LHCN-M2 (cell line): ENCODE data around the gene KCNMA1. TPM values are rescaled to one million over a fixed set of nuclear protein-coding genes. Genes with fewer than 3 reads are reported as not detected.

Experiments
- DNase-seq: peaks from one replicate; pipeline ENCODE4 v3.0.0-alpha.2; 2012; ENCODE audit warnings: low read depth
- total RNA-seq: library from RNA; depleted of rRNA; stranded (reverse); fragments of >200 nt; gene quantifications from 2 replicates; pipeline ENCODE4 v1.2.3, GENCODE V29; 2014

The KCNMA1 gene
- total RNA-seq, 1 experiment from 2014 or later, result 28.6 TPM

DNA sequence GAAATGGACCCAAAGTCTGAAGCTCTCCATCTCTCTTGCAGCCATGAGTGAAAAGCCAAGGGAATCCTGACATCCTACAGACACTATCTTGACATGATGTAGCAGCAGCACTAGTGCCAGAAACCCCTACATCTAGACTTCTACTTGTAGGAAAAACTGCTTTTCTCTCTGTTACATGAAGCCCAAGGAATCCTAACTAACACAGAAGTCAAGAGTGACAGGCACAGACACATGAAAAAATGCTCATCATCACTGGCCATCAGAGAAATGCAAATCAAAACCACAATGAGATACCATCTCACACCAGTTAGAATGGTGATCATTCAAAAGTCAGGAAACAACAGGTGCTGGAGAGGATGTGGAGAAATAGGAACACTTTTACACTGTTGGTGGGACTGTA, 297.7 kb downstream of the KCNMA1 start:
- DNase-seq, result peak; percentile 49

DNA sequence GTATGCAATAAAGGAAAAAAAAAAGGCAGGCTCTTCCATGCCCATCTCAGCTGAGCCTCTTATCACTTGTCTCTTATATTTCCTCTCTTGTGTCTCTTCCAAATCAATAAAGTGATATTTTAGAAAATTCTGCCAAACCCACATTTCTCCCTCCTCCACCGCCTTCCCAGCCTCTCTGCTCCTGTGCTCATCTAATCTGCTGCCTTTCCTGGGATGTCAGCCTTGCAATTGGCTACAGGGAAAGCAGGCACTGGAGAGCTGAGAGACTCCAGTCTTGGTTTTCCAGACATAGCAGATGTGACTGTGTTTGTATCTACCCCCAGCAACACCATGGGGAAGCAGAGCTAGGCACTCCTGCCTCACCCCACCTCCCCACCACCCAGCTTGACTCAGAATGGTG, 298.4 kb downstream of the KCNMA1 start:
- no peak for DNase-seq

DNA sequence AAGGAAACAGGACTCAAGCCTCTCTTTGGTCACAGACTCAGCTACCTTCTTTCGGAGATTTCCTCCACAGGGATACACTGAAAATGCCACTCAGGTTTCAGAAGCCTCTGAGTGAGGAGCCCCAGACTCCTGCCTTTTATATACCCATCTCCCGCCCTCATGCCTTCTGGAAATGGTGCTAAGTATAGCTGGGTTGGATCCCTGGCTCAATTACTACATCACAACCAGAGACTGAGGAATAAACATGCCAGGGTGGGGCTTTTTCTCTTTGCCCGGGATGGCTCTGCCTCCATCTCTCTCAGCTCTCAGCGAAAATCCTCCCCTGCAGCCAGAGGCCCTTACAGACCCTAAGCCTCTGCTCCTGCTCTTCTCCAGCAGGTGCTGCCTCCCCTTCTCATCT, 299.5 kb downstream of the KCNMA1 start:
- no peak for DNase-seq

DNA sequence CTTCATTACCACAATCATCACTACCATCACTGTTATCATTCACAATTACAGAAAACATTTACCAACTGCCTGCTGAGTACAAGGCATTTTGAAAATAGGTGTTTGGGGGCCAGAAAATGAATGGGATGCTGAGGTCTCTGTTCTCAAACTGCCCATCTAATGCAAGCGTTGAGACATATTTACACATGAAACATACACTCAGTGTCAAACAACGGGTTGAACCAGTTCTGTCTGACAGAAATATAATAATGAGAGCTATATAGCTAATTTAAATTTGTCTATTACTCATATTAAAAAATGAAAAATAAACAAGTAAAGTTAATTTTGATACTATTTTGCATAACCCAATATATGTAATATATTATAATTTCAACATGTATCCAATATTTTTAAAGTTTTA, 303.1 kb downstream of the KCNMA1 start:
- DNase-seq, result no peak

DNA sequence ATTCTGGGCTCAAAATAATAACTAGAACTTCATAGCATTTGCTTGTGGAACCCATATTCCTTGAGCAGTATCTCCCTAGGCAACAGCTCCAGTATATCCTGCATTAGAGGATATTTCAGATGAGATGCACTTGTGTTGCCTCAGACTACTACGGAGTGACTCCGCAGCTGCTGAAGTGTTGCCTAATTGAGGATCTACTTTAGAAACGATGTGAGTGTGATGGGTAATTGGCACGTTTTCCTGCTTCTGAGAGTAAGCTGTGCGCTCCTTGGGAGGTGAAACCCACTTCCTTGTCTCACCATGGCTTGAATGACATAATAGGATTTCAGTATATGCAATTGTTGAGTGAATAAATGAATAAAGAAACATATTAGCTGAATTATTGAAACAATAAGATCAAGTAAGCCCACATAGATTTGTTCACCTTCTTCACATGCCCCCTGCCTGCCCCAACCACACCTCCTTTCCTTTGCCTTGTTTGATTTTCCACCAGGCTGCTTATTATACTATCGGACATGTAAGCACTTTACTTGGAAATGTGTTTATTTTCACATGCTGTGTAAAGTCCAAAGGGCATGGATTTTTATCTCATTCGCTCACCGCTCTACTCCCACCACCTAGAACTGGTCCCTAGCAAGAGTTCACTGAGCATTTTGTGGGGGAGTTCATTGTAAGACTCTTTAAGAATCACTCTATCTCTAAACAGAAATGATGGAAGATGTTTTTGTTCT, 303.8 kb downstream of the KCNMA1 start:
- peak; percentile 64 for DNase-seq

DNA sequence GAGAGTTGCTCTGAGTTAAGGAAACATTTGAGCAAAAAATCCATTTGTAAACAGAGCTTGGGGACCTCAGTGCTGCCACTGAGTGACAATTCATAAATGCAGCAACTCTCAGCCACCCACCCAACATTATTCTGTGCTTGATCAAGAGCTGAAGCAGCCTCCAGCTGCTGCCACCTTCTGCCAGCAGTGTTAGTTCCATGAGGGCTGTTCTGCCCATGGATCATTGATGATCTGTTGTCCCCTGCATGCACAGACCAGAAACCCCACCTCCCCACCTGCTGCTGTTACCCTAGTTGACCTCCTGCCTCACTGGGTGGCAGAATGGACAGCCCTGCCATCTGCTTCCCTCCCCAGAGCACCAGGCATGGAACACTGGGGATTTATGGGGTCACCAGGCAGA, 305.4 kb downstream of the KCNMA1 start:
- DNase-seq, result peak; percentile 59

DNA sequence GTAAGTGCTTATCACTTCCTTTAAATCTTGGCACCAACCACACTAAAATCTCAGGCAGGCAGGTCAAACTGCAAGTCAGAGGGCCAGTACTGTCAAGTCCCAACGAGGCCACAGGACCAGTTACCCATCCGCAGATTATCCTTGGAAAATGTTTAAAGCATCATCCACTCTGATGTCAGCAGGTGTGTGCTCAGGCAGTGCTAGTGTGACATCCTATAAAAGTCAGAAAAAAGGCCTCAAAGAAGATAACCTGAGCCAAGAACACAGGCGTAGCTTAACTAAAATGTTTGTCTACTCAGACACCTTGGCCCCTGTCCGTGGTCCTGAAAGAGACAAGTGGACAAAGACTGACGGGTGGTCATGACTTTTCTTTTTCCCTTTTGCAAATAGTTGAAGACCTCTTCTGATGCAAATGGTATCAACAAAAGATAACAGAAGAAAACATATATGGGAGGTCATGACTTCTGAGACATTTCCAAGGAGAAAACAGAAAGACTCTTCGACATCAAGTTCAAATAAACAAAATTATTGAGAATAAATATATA, 309.3 kb downstream of the KCNMA1 start:
- DNase-seq, result peak; percentile 44

DNA sequence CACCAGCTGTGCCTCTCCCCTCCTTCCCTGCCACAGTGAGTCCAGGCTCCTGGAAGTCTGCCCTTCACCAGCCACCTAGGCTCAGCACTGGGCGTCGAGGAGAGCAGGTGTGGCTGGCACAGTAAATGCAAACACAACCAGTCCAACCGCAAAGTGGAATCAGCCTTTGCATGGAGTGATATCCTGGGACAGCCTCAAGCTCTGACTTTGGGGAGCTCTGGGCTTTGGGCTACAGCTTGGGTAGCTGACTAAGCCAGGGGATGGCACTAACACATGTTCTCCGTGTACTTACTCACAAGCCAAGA, 312.4 kb downstream of the KCNMA1 start:
- DNase-seq, result no peak

DNA sequence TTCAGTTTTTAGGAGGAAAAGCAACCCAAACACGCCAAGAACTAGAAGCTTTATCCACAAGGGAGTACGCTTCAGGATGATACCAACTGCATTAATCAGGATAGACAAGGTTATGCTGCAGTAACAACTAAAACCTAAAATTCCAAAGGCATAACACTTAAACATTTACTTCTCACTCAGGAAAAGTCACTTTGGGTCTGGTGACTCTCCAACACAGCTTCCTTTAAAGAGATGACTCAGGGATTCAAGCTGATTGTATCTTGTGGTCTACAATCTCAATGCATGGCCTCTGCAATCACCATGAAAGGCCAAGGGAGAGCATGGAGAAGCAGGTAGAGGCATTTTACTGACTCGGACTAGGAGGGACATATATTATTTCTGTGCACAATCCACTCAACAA, 315.8 kb downstream of the KCNMA1 start:
- no peak for DNase-seq

DNA sequence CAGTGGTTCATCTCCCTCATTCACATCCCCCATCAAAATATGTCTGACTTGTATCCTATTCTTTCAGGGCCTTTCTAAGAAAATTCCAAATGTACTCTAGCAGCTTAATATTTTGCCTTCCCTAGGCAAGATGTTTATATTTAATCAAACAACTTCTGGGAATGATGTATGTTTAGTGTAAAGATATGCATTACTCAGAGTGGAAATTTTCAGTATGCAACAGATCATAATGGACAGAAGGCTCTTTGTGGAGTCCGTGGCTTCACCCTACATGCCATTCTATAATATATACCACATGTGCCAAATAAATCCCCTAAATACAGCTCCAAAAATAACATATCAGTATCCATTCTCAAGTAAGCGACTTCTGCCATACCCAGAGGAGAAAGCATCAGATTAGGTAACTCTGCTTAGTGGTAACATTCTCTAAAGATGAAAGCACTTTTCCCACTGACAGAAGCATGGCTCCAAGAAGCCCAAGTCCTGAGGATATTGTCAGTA, 316.6 kb downstream of the KCNMA1 start:
- no peak for DNase-seq

DNA sequence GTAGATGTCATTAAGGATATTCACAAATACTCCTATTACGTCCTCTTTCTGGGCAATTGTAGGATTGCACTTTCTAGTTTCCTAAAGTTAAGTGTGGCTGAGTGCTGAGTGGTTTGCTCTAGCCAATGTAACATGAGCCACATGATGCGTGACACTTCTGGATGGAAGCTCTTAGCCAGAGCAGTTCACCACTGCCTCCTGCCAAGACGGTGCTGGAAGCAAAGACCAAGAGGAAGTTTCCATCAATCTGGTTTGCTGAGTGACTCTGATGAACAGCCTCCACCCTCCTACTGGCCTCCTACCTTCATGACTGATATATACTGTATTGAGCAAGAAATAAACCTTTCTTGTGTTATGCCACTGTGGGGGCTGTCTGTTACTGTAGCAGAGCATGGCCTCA, 318.1 kb downstream of the KCNMA1 start:
- no peak for DNase-seq

DNA sequence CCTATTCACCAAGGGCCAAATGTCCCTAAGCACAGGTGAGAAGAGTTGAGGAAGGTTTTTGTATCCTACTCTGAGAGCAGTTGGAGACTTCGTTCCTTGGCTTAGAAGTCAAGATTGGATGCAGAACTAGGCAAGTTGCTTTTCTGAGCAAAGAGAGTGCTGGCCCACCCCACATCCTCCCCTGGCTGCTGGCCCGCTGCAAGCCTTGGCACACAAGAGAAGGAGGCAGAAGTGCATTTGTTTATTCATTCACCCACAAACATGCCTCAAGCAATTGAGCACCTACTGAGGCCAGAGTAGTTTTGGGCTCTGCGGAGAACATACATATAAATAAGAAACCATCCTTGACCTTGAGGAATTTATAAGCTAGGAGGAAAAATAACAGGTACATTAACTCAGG, 318.9 kb downstream of the KCNMA1 start:
- DNase-seq, result no peak

DNA sequence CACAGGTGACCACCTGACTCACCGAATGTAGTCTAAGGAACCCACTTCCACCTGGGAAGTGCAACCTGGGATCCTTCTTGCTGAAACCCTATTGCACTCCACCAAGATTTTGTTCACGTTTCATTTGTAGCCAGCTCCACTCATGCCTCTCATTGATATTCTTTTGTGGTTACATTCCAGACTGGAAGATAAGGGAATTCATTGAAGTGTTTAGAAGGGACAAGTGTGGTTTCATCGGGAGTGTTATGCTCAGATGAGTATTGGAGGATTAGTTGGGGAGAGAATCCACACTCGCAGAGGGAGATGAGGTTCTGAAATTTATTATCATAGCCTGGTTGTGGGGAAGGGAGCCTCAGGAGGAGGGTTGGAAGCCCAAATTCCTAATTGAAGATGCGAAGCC, 320.4 kb downstream of the KCNMA1 start:
- no peak for DNase-seq

DNA sequence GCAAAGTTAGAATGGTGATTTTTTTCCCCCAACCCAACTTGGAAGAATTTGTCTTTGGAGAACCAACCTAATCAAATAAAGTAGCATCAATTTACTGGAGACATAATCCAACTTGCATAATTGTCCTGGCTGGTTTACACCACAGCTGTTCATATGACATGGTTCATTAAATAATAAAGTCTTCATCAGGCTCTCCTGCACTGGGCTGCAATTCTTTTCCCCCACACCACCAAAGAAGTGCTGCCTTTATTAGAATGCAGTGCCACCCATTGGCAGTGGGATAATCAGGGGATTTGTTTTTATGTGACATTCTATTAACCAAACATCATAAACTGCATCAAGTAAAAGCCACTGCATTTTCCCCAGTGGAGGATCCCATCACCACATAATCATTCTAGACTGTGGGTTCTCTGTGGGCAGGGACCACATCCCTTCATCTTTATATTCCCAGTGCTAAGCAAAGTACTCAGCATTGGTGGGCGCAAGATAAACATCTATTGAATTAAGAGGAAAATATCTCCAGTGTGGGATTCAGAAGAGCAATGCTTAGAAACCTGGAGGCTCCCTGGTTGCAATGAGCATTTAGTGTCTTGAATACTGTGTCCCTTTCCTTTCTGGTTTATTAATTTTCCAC, 322.0 kb downstream of the KCNMA1 start:
- no peak for DNase-seq

DNA sequence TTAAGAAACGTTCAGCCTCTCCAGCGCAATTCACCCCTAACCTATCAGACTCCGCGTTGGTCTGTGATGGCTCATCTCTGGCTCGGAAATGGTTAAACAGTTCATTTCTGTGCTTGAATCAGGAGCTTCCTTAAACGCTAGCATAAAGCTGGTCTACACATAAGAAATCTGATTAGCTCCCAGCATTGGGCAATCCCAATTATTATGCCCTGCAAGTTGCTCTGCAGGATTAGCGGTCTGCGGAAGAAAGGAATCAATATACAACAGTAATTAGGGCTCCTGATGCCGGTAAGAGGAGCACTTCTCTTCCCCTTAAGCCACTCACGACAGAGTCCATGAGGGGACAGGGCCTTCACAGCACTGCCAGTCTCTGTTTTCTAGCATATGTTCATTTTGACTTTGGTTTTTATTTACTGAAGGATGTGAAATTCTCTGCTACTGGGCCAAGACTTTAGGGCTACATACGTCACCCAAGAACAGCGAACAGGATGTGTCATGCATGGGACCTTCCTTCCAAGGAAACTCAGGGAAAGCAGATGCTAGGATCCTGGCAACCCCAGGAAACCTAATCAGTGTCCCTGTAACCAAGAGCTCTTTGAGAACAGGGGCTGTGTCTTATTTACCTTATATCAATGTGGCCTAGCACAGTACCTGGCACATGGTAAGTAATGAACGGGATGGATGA, 324.4 kb downstream of the KCNMA1 start:
- no peak for DNase-seq

DNA sequence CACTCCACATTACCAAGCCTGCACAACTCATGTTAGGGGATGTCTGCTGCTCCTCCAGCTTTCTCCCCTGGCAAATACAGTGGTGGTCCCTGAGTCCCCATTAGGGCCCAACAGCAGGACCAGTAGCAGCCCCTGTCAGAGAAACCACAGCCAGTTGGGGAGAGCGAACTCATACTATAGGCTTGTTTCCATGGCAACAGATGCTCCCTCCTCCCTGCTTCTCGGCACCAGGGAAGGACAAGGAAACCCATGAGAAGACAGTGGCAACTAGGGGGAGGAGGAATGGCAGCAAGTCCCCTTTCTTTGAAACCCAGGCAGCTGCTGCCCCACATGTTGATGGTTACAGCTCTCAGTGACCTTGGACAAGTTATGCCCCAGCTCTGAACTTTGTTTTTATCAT, 326.4 kb downstream of the KCNMA1 start:
- no peak for DNase-seq

DNA sequence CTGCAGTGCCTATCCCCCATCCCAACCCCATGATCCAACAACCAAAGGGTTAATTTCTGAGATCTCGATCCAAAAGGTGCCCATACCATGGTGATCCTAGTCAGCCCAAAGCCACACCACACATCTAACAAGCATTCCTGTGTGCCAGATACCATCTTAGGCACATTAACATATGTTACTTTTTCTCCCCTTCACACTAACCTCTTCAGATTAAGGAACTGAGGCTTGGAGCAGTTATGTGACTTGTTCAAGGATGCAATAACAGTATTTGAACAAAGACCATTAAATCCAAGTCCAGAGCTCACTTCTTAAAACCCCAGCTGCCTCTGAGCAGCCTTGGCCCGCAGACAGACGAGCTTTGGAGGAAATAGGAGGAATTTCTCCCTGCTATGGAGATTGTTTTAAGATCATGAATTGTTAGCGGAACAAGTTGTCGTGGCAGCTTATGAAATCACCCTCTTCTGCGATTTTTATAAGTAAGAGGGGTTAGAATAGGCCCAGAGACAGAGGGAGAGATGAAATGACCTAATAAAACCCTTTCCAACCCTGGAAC, 327.2 kb downstream of the KCNMA1 start:
- DNase-seq, result no peak

DNA sequence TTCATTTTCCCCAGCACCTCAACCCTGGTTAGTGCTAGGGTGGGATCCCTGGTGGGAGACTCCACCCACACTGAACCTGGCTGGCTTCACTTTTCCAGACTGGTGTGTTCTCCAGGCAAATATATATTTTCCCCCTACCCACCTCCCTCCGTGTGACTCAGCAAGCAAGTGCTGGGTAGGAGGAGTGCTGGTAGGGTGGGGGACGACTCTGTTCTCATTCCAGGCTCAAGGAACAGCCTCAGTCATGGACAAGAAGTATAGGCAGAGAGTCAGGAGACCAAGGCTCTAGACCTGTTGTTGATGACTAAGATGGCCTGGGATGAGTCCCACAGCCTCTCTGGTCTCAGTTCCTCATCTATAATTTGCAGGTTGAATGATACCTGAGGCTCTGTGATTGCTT, 328.1 kb downstream of the KCNMA1 start:
- no peak for DNase-seq

DNA sequence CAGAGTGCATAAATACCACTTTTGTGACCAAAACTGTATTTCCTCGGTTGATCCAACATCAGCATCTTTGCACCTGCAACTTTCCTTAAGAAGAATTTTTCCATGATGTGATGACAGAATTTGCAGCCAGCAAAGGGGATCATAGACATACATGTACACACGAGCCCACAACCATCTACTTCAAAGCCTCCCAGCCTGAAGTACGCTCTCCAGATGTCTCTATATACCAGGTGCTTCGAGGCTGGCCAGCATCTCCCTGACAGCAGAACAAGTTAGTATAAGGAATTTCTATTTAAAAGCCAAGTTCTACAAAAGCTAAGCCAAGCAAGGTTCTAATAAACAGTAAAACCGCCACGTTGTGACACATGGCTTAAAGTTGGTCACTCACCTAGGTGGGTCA, 328.5 kb downstream of the KCNMA1 start:
- DNase-seq, result no peak

DNA sequence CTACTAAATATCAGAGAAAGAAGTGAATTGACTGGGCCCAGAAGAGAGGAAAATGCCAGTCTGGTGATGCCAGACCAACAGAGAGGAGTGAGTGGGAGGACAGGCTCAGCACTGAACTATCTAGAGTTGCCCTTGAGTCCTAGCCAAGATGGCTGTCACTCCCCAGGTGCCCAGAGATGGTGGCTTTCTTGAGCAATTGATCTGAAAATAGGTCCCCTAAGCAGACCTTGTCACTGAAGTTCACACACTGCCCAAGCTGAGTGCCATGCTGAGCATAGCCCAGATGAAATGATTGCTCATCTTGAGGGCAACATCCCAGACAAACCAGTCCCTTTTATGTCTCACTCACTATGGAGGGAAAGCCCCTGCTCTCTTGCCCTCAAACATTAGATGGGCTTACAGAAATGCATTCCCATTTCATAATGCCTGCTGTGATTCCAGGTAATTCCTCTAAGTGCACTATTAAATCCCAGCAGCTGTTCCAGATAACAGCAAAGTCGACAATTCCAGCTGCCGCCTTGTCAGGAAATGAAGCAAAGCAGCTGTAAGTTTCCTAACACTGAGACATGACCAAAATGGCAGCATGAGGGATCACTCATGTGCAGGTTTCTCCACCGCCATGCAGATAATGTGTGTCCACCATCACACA, 329.4 kb downstream of the KCNMA1 start:
- DNase-seq, result peak; percentile 79

DNA sequence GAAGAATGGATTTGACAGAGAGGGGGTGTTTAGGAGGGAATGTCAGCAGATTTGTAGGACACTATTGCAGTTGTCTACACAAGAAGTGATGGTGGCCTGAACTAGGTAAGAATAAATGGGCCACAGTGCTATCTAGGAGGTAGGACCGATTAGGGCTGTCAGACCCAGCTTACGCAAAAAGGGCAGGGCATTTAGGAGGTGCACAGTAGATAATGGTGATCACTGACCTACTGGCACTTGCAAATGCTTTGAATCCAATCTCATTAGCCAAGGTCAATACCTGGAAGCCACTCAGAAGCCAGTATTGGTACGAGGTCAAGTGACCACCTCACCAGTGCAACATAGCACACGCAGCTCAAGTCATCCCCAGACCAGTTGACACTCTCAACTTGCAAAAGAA, 330.9 kb downstream of the KCNMA1 start:
- DNase-seq, result no peak
